GM12864 (cell line): Measurements from ENCODE around the gene SAMD11.

Experiments
- DNase-seq: peaks from one replicate; pipeline ENCODE4 v3.0.0-alpha.2; 2011; ENCODE audit warnings: low read depth
- H3K4me3 ChIP-seq: 2 replicates; pipeline ENCODE4 v1.5.1; 2011; ENCODE audit warnings: mild to moderate bottlenecking, low read depth, low read length, control low read depth
- CTCF ChIP-seq: IDR thresholded peaks from 2 replicates; pipeline ENCODE4 v1.5.1; 2011; ENCODE audit warnings: low read depth, mild to moderate bottlenecking, moderate library complexity, low read length, control low read depth, inconsistent platforms; ENCODE audit errors: missing control alignments

Gene SAMD11

GRCh38 chr1:939511-940106 is 15.9 kb downstream of the SAMD11 start:
- TF ChIP-seq CTCF = no peak
- no peak overlapping the region for H3K4me3 ChIP-seq
- DNase-seq = no peak

GRCh38 chr1:940107-941014 is 16.6 kb downstream of the SAMD11 start:
- no peak overlapping the region for H3K4me3 ChIP-seq
- DNase-seq = no peak
- no peak for TF ChIP-seq CTCF

GRCh38 chr1:941015-941587 is 17.4 kb downstream of the SAMD11 start:
- no peak for DNase-seq
- TF ChIP-seq CTCF = no peak
- H3K4me3 ChIP-seq = no peak overlapping the region

DNA sequence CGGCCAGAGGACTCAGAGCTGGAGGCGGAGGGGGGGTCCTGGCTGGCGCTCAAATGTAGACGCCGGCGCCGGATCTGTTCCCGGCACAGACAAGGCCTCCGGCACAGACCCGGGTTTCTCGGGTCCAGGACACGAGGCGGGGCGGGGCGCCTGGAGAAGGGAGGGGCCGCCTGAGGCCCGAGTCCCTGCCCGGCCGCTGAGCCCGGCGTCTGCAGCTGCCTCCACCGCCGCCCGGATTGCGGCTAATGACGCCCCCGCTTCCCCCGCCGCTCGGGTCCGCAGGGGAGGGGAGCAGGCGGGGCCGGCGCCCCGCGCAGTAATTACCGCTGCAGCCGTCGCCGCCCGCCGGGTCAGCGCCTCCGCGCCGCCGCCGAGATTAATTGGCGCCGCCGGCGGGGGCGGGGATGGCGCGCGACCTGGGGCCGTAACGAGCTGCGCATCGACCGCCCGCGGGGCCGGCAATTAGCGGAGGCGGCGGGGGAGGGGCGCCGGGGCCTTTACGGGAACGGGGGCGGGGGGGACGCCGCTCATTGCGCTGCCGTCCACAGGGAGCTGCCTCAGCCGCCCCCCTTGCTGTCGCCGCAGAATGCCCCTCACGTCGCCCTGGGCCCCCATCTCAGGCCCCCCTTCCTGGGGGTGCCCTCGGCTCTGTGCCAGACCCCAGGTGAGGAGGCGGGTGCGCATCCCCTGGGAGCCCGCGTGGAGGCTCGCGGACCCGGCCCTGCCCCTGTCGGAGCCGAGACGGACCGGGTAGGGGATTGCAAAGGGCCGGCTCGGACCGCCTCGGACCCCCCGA is 18.1 kb downstream of the SAMD11 start:
- no peak for TF ChIP-seq CTCF
- no peak for DNase-seq
- no peak overlapping the region; the same call in 1 of the 2 replicates for H3K4me3 ChIP-seq

DNA sequence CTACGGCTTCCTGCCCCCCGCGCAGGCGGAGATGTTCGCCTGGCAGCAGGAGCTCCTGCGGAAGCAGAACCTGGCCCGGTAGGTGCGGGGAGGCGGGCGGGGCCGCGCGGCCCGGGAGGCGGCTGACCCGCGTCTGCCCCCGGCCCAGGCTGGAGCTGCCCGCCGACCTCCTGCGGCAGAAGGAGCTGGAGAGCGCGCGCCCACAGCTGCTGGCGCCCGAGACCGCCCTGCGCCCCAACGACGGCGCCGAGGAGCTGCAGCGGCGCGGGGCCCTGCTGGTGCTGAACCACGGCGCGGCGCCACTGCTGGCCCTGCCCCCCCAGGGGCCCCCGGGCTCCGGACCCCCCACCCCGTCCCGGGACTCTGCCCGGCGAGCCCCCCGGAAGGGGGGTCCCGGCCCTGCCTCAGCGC is 18.7 kb downstream of the SAMD11 start:
- no peak overlapping the region for H3K4me3 ChIP-seq
- no peak for DNase-seq

More for the DNA sequence above, 18.7 kb downstream of the SAMD11 start:
- TF ChIP-seq CTCF = no peak
